HepG2 (cell line): ENCODE results near the gene DEFB121. TPM values are rescaled to one million over a fixed set of nuclear protein-coding genes. Genes with fewer than 3 reads are reported as not detected.
A peak's percentile ranks its signal among the peaks of the same experiment; 100 is the strongest.

ENCODE experiments used
- ATAC-seq: fragments of 200-7000 bp; cut with Tn5 transposase; 3 replicates; pipeline ENCODE4 v1.9.1; 2020; ENCODE audit warnings: mild to moderate bottlenecking, moderate library complexity
- BruUV-seq: library from RNA; stranded (reverse); fragments of 400-500 nt; replicated peaks from 2 replicates; lab custom pipeline; 2021; lab: Mats Ljungman, UMichigan
- CTCF ChIA-PET: fragments of 300-600 bp; formaldehyde crosslinking; extraction: SDS; loops from one replicate; lab custom pipeline; 2021; ENCODE audit warnings: low total read pairs, inconsistent platforms, low intra/inter-chr PET ratio; lab: Yijun Ruan, JAX
- POLR2A ChIA-PET: fragments of 350-600 bp; sonication (Branson Sonifier 250); formaldehyde crosslinking; loops from one replicate; lab custom pipeline; 2020; ENCODE audit warnings: antibody characterized with exemption, inconsistent platforms; lab: Yijun Ruan, JAX
- DNase-seq: peaks from one replicate; pipeline ENCODE4 v3.0.0-alpha.2; 2015; ENCODE audit warnings: low spot score
- FAIRE-seq: peaks from 3 replicates; lab custom pipeline; 2011; peaks lifted over from hg19 to GRCh38; lab: Jason Lieb, UNC
- H2AFZ ChIP-seq: one replicate; pipeline ENCODE4 v1.6.1; 2011; ENCODE audit warnings: low read length, inconsistent platforms
- H3K27ac ChIP-seq: fragments of 300-600 bp; 3 replicates; pipeline ENCODE4 v1.8.0; 2011; ENCODE audit warnings: mixed run types, mild to moderate bottlenecking, mixed read lengths, low read length, inconsistent platforms; ENCODE audit not compliant: insufficient read depth; ENCODE audit errors: extremely low read length
- H3K27me3 ChIP-seq, 2 experiments: fragments of 200-600 bp in 1 of 2; 2 replicates in 1 of 2; 3 replicates in 1 of 2; pipeline versions ENCODE4 v1.6.0 to v1.8.0; 2011; ENCODE audit warnings: low read length in 2 of 2, mild to moderate bottlenecking in 2 of 2, moderate library complexity in 2 of 2, inconsistent platforms in 1 of 2; ENCODE audit not compliant: insufficient read depth in 2 of 2, control insufficient read depth in 1 of 2
- H3K36me3 ChIP-seq, 2 experiments: fragments of 200-600 bp in 1 of 2; replicated peaks in 1 of 2; 2 replicates in 1 of 2; 3 replicates in 1 of 2; pipeline versions ENCODE4 v1.5.1 to v1.8.0; 2011; ENCODE audit warnings: low read length in 2 of 2, inconsistent platforms in 1 of 2; ENCODE audit not compliant: insufficient read depth in 2 of 2, control insufficient read depth in 1 of 2
- H3K4me1 ChIP-seq: 2 replicates; pipeline ENCODE4 v1.5.1; 2012; ENCODE audit warnings: low read length, inconsistent platforms; ENCODE audit not compliant: insufficient read depth
- H3K4me2 ChIP-seq: 2 replicates; pipeline ENCODE4 v1.6.0; 2011; ENCODE audit warnings: low read depth, low read length, inconsistent platforms
- H3K4me3 ChIP-seq, 3 experiments: fragments of 200-600 bp in 1 of 3; sonication (generic), shearing (Covaris generic) in 1 of 3; replicated peaks in 1 of 3; 2 replicates each; pipeline ENCODE4 v1.5.1; 2011 to 2016; ENCODE audit warnings: low read length in 3 of 3, inconsistent platforms in 2 of 3, low read depth in 2 of 3, mild to moderate bottlenecking in 2 of 3, control low read depth in 1 of 3, mixed read lengths in 1 of 3; ENCODE audit not compliant: insufficient read depth in 1 of 3
- H3K79me2 ChIP-seq: one replicate; pipeline ENCODE4 v1.6.1; 2011; ENCODE audit warnings: low read length, inconsistent platforms; ENCODE audit not compliant: insufficient read depth
- H3K9ac ChIP-seq: 2 replicates; pipeline ENCODE4 v1.6.0; 2011; ENCODE audit warnings: mild to moderate bottlenecking, low read depth, low read length, inconsistent platforms; ENCODE audit not compliant: insufficient read depth
- H3K9me3 ChIP-seq: 2 replicates; pipeline ENCODE4 v1.5.1; 2012; ENCODE audit warnings: mild to moderate bottlenecking, low read length
- H4K20me1 ChIP-seq: 2 replicates; pipeline ENCODE4 v1.6.0; 2011; ENCODE audit warnings: inconsistent platforms, mild to moderate bottlenecking, low read length, moderate library complexity; ENCODE audit not compliant: insufficient read depth
- ARNTL ChIP-seq: sonication (generic); formaldehyde crosslinking; IDR thresholded peaks from 2 replicates; pipeline ENCODE4 v1.4.0; 2020; ENCODE audit warnings: mild to moderate bottlenecking, missing genetic modification reagents
- EP300 ChIP-seq, 3 experiments: sonication (generic) in 1 of 3; formaldehyde crosslinking in 1 of 3; IDR thresholded peaks; 2 replicates each; pipeline versions ENCODE4 v1.5.1 to v1.6.1; 2011 to 2020; ENCODE audit warnings: low read depth in 2 of 3, low read length in 2 of 3, borderline replicate concordance in 1 of 3, improper control_type of control experiment in 1 of 3, mild to moderate bottlenecking in 1 of 3, missing genetic modification reagents in 1 of 3, moderate library complexity in 1 of 3
- MBD4 ChIP-seq: IDR thresholded peaks from 2 replicates; pipeline ENCODE4 v1.6.1; 2012; ENCODE audit warnings: low read length, inconsistent platforms, borderline replicate concordance
- NKX3-1 ChIP-seq: sonication (generic); formaldehyde crosslinking; IDR thresholded peaks from 2 replicates; pipeline ENCODE4 v1.5.0; 2020; ENCODE audit warnings: missing genetic modification reagents
- NR2F2 ChIP-seq: IDR thresholded peaks from 2 replicates; pipeline ENCODE4 v1.6.1; 2012; ENCODE audit warnings: low read depth, inconsistent platforms, borderline replicate concordance
- ONECUT2 ChIP-seq: sonication (generic); formaldehyde crosslinking; IDR thresholded peaks from 2 replicates; pipeline ENCODE4 v1.4.0; 2020; ENCODE audit warnings: missing genetic modification reagents
- SAP130 ChIP-seq: IDR thresholded peaks from 2 replicates; pipeline ENCODE4 v1.6.1; 2016; ENCODE audit warnings: low read depth
- ZMYM4 ChIP-seq: sonication (generic); formaldehyde crosslinking; IDR thresholded peaks from 2 replicates; pipeline ENCODE4 v1.8.1; 2023; ENCODE audit warnings: mild to moderate bottlenecking, missing genetic modification reagents
- ZNF292 ChIP-seq: sonication (generic); formaldehyde crosslinking; IDR thresholded peaks from 2 replicates; pipeline ENCODE4 v1.8.1; 2022; ENCODE audit warnings: mild to moderate bottlenecking, low read depth, missing genetic modification reagents, borderline replicate concordance
- WGBS: methylation state at CpG from one replicate; pipeline ENCODE4 v1.1.6; 2017; ENCODE audit warnings: low lambda C conversion rate; 5-methylcytosine and 5-hydroxymethylcytosine counted together
- in situ Hi-C: cut with HindIII; loops from 2 replicates; pipeline ENCODE4 v1.10.0; 2017; ENCODE audit warnings: low pct_unique_long_range_greater_than_20kb; ENCODE audit not compliant: extremely low pct_ligation_motif_present
- intact Hi-C: fragments of 100-400 bp; cut with micrococcal nuclease; formaldehyde crosslinking; loops from one replicate; pipeline ENCODE4 v1.10.0; 2022; ENCODE audit not compliant: unreplicated experiment
- polyA plus RNA-seq, 8 experiments: library from polyadenylated mRNA; depleted of rRNA in 3 of 8; stranded (reverse) in 7 of 8; unstranded in 1 of 8; fragments of >200 nt; fragmentation: Illumina TruSeq in 4 of 8; extraction: Trizol in 4 of 8; gene quantifications; 2 replicates each; pipeline versions ENCODE4 v1.2.1 to v1.2.3, GENCODE V29; 2011 to 2016; ENCODE audit warnings: low read depth in 4 of 8, missing spikeins in 1 of 8, mixed read lengths in 1 of 8; ENCODE audit not compliant: insufficient read depth in 1 of 8
- total RNA-seq, 5 experiments: library from RNA; depleted of rRNA; stranded (reverse); fragments of >200 nt; fragmentation: Illumina TruSeq; extraction: Trizol; gene quantifications; 2 replicates each; pipeline ENCODE4 v1.2.3, GENCODE V29; 2016; ENCODE audit warnings: low read depth in 1 of 5
- TF ChIP-seq, protein P1 (sequence below): IDR thresholded peaks from 2 replicates; pipeline ENCODE4 v1.4.0; 2020; ENCODE audit warnings: mild to moderate bottlenecking, missing genetic modification reagents
- TF ChIP-seq, protein P2 (sequence below): sonication (generic); formaldehyde crosslinking; IDR thresholded peaks from 2 replicates; pipeline ENCODE4 v1.8.1; 2022; ENCODE audit warnings: low read depth, mild to moderate bottlenecking, missing genetic modification reagents
- TF ChIP-seq, protein P3 (sequence below): sonication (generic); formaldehyde crosslinking; conservative IDR thresholded peaks from 2 replicates; pipeline ENCODE4 v1.4.0; 2020; ENCODE audit warnings: mild to moderate bottlenecking, missing genetic modification reagents, moderate library complexity

Gene DEFB121
- total and polyA plus RNA-seq, 2 of the 13 experiments (the other 11 are each of a cell fraction or from before 2014, with no cell fraction given) = not detected

DNA sequence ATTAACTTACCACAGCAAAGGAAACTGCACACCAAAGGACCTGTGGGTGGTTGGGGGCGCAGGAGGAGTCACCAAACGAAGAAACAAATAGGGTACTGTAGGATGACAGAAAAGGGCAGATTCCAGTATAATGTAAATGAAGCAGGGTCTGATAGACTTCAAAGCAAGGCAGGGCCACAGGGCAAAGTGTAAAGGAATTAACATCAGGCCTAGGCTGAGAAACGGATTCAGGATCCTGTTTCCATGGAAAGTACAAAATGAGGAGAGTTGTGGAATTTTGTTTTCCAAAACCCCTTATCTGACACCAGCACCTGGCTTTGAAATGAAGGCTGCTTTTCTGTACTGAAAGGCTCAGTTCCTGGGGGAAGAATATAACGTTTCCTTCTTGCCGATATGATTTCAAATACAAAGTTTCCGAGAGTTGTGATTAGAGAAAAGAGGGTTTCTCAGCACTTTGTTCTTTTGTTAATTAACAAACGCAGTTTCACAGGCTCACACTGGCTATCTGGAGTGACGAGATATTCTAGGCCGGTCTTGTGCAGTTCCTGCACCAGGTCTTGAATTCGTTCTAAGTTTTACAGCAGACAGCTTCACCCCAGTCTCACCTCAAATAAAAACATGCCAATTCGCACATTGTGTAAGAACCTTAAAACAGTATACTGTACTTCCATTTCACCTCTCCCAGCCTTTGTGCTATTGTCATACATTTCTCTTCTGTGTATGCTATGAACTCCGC, 40.2 kb upstream of the DEFB121 start:
- DNase-seq (peak; percentile 59), FAIRE-seq (peak; percentile 42), ATAC-seq (peak; percentile 77)
- intact Hi-C loops = no loop called here
- Histone ChIP-seq H3K4me3 (0 out of 6 replicates have a peak overlapping the region, but pooled peaks of 1 of the 3 experiments have one; percentile 2), H3K27me3 (peaks cover under 1 to 7% of the 10 kb centered on the region in 2 experiments; a peak in 1 of 5 replicates), H3K79me2 (no peaks in the 10 kb centered on the region), H3K27ac (peak overlapping the region; percentile 47), H3K9ac (peak overlapping the region; percentile 38), H3K4me1 (peaks cover 50% of the 10 kb centered on the region), H3K4me2 (peak overlapping the region; percentile 58), H3K9me3 (no peaks in the 10 kb centered on the region), H2AFZ (peak overlapping the region; percentile 11), H3K36me3 (no peaks in the 10 kb centered on the region), H4K20me1 (no peaks in the 10 kb centered on the region)
- 24% methylated on average over 12 of the region's 12 CpGs for WGBS
- ChIA-PET CTCF (no interaction called here), POLR2A (no interaction called here)
- BruUV-seq = no TSS peak
- in situ Hi-C loops = no loop called here
- TF ChIP-seq, protein P1, sequence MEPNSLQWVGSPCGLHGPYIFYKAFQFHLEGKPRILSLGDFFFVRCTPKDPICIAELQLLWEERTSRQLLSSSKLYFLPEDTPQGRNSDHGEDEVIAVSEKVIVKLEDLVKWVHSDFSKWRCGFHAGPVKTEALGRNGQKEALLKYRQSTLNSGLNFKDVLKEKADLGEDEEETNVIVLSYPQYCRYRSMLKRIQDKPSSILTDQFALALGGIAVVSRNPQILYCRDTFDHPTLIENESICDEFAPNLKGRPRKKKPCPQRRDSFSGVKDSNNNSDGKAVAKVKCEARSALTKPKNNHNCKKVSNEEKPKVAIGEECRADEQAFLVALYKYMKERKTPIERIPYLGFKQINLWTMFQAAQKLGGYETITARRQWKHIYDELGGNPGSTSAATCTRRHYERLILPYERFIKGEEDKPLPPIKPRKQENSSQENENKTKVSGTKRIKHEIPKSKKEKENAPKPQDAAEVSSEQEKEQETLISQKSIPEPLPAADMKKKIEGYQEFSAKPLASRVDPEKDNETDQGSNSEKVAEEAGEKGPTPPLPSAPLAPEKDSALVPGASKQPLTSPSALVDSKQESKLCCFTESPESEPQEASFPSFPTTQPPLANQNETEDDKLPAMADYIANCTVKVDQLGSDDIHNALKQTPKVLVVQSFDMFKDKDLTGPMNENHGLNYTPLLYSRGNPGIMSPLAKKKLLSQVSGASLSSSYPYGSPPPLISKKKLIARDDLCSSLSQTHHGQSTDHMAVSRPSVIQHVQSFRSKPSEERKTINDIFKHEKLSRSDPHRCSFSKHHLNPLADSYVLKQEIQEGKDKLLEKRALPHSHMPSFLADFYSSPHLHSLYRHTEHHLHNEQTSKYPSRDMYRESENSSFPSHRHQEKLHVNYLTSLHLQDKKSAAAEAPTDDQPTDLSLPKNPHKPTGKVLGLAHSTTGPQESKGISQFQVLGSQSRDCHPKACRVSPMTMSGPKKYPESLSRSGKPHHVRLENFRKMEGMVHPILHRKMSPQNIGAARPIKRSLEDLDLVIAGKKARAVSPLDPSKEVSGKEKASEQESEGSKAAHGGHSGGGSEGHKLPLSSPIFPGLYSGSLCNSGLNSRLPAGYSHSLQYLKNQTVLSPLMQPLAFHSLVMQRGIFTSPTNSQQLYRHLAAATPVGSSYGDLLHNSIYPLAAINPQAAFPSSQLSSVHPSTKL = 0 out of 2 replicates have a peak, but pooled peaks have one; percentile 10
- TF ChIP-seq ONECUT2 (no peak), ZNF292 (CRISPR knock-in tag) (peak; percentile 33; the same call in 1 of the 2 replicates), NR2F2 (0 out of 2 replicates have a peak, but pooled peaks have one; percentile 13), EP300 (IDR thresholded peaks at IDR 0.05; ENCODE audit: low read depth in 2 of 2, low read length in 2 of 2) (peak in 1 of 2 experiments; percentile 26; a peak in 1 of 4 replicates), EP300 (CRISPR knock-in tag; IDR thresholded peaks at IDR 0.05; ENCODE audit: borderline replicate concordance) (no peak), ARNTL (CRISPR knock-in tag) (no peak), SAP130 (CRISPR knock-in tag) (0 out of 2 replicates have a peak, but pooled peaks have one; percentile 14), NKX3-1 (no peak), MBD4 (no peak), ZMYM4 (CRISPR knock-in tag) (0 out of 2 replicates have a peak, but pooled peaks have one; percentile 26)
- TF ChIP-seq, protein P2, sequence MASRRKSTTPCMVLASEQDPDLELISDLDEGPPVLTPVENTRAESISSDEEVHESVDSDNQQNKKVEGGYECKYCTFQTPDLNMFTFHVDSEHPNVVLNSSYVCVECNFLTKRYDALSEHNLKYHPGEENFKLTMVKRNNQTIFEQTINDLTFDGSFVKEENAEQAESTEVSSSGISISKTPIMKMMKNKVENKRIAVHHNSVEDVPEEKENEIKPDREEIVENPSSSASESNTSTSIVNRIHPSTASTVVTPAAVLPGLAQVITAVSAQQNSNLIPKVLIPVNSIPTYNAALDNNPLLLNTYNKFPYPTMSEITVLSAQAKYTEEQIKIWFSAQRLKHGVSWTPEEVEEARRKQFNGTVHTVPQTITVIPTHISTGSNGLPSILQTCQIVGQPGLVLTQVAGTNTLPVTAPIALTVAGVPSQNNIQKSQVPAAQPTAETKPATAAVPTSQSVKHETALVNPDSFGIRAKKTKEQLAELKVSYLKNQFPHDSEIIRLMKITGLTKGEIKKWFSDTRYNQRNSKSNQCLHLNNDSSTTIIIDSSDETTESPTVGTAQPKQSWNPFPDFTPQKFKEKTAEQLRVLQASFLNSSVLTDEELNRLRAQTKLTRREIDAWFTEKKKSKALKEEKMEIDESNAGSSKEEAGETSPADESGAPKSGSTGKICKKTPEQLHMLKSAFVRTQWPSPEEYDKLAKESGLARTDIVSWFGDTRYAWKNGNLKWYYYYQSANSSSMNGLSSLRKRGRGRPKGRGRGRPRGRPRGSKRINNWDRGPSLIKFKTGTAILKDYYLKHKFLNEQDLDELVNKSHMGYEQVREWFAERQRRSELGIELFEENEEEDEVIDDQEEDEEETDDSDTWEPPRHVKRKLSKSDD (CRISPR knock-in tag) = no peak
- TF ChIP-seq, protein P3, sequence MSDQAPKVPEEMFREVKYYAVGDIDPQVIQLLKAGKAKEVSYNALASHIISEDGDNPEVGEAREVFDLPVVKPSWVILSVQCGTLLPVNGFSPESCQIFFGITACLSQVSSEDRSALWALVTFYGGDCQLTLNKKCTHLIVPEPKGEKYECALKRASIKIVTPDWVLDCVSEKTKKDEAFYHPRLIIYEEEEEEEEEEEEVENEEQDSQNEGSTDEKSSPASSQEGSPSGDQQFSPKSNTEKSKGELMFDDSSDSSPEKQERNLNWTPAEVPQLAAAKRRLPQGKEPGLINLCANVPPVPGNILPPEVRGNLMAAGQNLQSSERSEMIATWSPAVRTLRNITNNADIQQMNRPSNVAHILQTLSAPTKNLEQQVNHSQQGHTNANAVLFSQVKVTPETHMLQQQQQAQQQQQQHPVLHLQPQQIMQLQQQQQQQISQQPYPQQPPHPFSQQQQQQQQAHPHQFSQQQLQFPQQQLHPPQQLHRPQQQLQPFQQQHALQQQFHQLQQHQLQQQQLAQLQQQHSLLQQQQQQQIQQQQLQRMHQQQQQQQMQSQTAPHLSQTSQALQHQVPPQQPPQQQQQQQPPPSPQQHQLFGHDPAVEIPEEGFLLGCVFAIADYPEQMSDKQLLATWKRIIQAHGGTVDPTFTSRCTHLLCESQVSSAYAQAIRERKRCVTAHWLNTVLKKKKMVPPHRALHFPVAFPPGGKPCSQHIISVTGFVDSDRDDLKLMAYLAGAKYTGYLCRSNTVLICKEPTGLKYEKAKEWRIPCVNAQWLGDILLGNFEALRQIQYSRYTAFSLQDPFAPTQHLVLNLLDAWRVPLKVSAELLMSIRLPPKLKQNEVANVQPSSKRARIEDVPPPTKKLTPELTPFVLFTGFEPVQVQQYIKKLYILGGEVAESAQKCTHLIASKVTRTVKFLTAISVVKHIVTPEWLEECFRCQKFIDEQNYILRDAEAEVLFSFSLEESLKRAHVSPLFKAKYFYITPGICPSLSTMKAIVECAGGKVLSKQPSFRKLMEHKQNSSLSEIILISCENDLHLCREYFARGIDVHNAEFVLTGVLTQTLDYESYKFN (CRISPR knock-in tag) = peak; percentile 69
